KG1 (cell line): ENCODE measurements around the gene MICALL1.
"Not testable (repeated sequence)": the region's sequence is repeated elsewhere in the genome, so short reads cannot be mapped to it uniquely, and the experiment has no call there.

Experiments
- DNase-seq: peaks from one replicate; lab custom pipeline; 2025; lab: John Stamatoyannopoulos, UW

MICALL1 gene

GRCh38 chr22:37926771-37927636, 20.9 kb downstream of the MICALL1 start:
- no peak for DNase-seq

DNA sequence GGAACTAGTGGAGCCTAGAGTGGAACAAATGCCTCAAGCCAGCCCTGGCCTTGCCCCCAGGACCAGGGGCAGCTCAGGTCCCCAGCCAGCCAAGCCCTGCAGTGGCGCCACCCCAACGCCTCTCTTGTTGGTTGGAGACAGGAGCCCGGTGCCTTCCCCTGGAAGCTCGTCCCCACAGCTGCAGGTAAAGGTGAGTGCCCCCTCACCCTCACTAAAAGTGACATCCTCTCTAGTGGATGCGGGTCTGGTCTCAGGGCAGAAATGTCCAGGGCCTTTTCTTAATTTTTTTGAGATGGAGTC, 21.5 kb downstream of the MICALL1 start:
- DNase-seq: no peak

DNA sequence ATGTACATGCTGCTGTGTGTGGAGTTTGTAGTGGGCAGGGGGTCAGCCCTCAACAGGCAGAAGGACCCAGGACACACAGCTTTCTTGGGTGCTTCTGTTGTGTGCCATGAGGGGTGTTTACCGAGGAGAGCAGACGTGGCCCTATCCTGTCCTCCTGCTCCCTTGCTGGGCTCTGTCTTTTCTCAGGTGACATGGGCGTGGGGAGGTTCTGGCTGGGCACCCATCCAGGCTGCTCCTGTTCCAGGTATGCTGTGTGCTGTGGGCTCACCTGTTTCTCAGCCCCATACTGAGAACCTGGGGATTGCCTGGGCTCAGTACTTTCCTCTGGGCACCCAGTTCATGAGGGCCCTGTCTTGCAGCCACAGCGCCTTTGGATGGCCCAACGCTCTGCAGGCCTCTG, 23.3 kb downstream of the MICALL1 start:
- no peak for DNase-seq

DNA sequence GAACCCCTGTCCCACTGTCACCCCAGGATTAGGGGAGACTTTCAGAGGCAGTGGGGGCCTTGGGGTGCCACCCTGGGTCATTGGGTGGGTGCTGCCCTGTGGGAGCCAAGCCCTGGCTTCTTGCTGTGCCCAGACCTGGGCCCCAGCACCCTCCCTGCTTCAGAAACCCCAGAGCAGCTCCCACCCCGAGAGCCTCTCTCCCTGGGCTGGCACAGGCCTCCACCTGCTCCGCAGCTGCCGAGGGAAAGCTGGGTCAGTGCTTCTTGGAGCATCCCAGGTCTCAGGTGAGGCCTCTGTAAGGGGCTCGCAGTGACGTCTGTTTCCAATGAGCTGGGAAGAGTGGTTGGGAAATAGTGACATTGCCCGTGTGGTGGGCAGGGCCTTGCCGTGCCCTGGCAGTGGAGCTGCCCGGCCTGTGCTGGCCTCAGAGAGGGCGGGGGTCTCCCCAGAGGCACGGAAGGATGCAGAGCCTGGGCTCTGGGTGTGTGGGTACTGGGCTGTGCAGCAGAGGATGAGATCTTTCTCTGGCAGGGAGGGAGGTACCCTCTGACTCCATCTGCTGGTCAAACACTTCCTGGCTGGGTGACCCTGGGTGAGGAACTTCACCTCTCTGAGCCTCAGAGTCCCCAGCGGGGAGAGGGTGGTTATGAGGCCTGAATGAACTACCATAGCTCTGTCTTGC, 24.3 kb downstream of the MICALL1 start:
- no peak for DNase-seq

DNA sequence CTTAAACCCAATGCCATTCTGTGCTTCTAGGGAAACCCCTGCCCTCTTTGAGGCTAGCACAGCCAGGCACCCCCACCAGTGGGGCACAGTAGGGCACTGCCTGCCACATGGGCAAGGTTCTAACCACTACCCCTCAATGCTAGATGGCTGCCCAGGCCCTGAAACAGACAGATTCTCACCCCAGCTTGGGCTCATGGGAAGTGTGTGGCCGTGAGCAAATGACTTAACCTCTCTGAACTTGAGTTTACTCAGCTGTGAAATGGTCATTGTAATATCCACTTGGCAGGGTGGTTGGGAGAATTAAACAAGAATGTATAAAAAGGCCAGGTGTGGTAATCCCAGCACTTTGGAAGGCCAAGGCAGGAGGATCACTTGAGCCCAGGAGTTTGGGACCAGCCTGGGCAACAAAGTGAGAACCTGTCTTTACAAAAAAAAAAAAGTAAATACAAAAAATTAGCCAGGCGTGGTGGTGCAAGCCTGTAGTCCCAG, 24.9 kb downstream of the MICALL1 start:
- DNase-seq: no peak

- DNase-seq: no peak
These were observed 25.8 kb downstream of the MICALL1 start for GRCh38 chr22:37931893-37932389.

- DNase-seq: no peak
These were observed 26.3 kb downstream of the MICALL1 start for GRCh38 chr22:37932401-37932800.

GRCh38 chr22:37932821-37933578, 26.9 kb downstream of the MICALL1 start:
- no peak for DNase-seq

DNA sequence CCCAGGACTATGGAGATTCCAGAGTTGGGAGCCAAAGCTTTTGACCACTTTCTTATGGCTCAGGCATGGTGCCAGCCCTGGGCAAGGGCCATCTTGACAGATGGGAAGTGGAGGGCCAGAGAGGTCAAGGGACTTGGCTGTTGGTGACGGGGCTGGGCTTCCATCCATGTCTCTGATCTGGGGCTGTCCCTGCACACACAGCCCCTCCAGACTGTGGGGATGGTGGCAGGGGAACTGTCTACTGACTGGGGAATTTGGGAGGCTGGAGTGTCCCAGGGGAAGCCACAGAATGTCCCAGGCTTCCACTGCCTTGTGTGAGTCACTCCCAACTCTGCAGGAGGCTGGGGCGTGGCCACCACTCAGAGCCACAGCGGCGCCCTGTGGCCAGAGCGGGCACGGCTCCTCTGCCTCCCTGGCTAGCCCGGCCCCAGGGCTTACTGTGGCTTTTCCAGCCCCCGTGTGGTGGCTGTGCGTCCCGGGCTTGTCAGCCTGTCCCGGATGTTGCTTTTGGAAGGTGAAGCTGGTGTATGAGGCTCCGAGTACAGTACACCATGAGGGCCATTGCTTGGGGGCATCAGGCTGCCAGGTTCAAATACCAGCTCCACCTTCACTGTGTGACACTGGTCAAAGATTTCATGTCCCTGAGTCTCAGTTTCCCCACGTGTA, 27.7 kb downstream of the MICALL1 start:
- DNase-seq: peak; percentile 11

DNA sequence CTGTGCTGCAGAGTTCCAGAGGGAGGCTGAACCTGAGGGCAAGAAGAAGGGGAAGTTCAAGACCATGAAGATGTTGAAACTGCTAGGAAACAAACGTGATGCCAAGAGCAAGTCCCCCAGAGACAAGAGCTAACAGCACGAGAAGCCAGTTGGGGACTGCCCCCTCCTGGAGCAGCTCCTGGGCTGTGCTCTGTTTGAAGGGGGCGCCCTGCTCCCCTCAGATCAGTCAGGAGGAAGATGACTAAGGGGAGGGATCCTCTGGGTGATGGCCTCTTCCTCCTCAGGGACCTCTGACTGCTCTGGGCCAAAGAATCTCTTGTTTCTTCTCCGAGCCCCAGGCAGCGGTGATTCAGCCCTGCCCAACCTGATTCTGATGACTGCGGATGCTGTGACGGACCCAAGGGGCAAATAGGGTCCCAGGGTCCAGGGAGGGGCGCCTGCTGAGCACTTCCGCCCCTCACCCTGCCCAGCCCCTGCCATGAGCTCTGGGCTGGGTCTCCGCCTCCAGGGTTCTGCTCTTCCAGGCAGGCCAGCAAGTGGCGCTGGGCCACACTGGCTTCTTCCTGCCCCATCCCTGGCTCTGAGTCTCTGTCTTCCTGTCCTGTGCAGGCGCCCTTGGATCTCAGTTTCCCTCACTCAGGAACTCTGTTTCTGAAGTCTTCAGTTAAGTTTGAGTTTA, 34.7 kb downstream of the MICALL1 start:
- no peak for DNase-seq

- DNase-seq: no peak
These were observed 36.0 kb downstream of the MICALL1 start for GRCh38 chr22:37942133-37942532.

DNA sequence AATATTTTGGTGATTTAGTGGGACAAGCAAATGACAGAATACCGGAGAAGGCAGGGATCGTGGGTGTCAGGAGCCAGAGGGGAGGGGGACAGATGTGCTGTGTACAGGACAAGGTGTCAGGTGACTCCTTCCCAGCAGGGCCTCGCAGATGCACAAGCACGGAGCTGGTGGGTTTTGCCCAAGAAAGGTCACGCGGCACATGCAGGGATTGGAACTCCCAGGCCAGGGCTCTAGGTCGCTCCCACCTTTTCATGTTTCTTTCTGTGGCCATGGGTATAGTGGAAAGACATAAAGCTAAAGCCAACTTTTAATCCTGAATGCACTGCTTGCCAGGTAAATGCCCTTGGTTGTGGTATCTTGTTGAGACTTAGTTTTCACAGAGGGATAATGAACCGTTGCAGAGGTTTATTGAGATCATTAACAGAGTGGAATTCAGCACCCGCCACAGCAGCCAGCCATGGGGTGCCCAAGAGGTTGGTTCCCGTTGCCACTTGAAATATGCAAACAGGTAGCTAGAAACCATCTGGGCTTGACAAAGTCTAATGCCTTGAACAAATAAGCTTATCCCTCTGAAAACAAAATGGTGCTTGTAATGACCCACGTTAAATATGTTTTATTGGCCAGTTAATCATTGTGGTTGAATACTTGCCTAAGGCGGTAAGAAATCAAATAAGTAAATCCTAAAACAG, 37.2 kb downstream of the MICALL1 start:
- no peak for DNase-seq

DNA sequence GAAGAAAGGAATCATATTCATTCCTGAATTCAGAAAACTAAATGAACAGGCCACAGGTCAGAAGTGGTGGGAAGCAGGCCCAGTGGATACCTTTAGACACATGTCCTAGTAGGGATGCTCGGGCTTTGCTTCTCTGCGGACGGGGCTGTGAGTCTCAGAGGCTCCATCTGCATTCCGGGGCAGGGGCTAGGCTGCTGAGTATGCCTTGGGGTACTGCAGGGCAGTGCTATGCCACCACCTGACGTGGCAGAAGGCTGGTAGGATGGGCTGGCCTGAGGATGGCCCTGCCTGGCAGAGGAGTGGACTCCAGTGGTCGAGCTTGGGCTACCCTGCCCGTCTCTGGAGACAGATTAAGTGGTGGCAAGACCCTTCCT, 37.7 kb downstream of the MICALL1 start:
- DNase-seq: no peak

DNA sequence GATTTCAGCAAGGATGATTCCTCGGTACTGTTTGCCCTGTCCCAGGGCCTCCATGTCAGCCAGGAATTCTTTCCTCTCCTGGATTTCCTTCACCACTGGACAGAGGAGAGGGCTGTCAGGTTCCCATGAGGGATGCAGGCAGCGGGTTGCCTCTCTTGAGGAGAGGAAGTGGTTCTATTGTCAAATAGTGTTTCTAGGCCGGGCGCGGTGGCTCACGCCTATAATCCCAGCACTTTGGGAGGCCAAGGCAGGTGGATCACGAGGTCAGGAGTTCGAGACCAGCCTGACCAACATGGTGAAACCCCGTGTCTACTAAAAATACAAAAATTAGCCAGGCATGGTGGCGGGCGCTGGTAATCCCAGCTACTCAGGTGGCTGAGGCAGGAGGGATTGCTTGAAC, 38.3 kb downstream of the MICALL1 start:
- DNase-seq: not testable (repeated sequence)

GRCh38 chr22:37947142-37947795, 41.2 kb downstream of the MICALL1 start:
- not testable (repeated sequence) for DNase-seq

DNA sequence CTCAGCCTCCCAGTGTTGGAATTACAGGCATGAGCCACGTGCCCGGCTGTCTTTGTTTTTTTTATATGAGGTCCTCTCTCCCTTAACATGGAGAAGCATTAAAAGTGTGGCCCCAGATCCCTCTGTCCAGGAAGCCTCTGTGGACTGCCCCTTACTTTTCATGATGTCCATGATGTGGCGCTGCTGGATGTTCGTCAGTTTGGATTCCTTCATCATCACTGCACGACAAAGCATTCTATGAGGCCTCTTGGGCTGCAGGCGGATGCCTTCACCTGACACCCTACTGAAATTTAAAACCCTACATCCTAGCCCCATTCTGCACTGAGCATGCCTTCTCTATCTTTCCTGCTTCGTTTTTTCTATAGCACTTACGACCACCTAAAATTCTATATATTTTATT, 45.2 kb downstream of the MICALL1 start:
- DNase-seq: no peak

DNA sequence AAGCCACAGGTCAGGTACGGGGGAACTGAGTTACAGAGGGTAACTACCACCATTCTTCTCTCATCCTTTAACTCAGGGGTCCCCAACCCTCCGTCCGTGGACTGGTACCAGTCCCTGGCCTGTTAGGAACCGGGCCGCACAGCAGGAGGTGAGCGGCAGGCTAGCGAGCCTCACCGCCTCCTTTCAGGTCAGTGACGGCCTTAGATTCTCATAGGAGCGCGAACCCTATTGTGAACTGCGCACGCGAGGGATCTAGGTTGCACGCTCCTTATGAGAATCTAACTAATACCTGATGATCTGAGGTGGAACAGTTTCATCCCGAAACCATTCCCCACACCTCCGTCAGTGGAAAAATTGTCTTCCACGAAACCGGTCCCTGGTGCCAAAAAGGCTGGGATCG, 46.5 kb downstream of the MICALL1 start:
- DNase-seq: not testable (repeated sequence)

DNA sequence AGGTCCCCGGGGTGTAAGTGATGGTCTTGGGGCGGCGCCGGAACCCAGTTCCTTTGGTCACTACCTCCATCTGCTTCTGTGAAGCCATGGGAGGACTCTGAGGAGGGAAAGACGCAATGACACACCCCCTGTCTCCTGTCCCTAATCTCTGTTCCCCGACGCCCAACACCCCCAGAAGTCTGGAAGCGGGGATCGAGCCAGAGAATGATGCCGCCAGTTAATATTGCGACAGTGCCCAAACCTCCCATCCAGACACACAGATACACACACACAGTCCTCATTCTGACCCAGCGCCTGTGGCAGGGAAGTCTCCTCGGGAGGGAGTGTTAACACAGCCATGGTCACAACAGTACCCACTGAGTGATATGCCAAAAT, 47.0 kb downstream of the MICALL1 start:
- DNase-seq: no peak

GRCh38 chr22:37953437-37954179, 47.5 kb downstream of the MICALL1 start, which contains the start of the genes C22orf23 and POLR2F:
Gene C22orf23 (minus strand): TSS chr22:37953601. CDS start chr22:37953149, 452 bp downstream.
Gene POLR2F (plus strand): TSS chr22:37953699. CDS start chr22:37953788, 89 bp downstream.
- peak; percentile 93 for DNase-seq
